Measurements from ENCODE around the gene PKP1.

Gene PKP1

GRCh38 chr1:201266276-201266675 lies 17.0 kb upstream of the PKP1 start:
- no peak for TF ChIP-seq CTCF (conservative IDR thresholded peaks at IDR 0.05; ENCODE audit: low read depth, low read length)
- no peak for DNase-seq (ENCODE audit: low read depth)
- H3K4me3 ChIP-seq (ENCODE audit: low read length), result no peak overlapping the region

- no peak for DNase-seq (ENCODE audit: low read depth)
- no peak overlapping the region for H3K4me3 ChIP-seq (ENCODE audit: low read length)
Observed at GRCh38 chr1:201266774-201267173, 16.5 kb upstream of the PKP1 start.

GRCh38 chr1:201267481-201268229 lies 15.7 kb upstream of the PKP1 start:
- no peak for TF ChIP-seq CTCF (conservative IDR thresholded peaks at IDR 0.05; ENCODE audit: low read depth, low read length)
- DNase-seq (ENCODE audit: low read depth), result no peak
- no peak overlapping the region for H3K4me3 ChIP-seq (ENCODE audit: low read length)

More at GRCh38 chr1:201266774-201267173, 16.5 kb upstream of the PKP1 start:
- TF ChIP-seq CTCF (conservative IDR thresholded peaks at IDR 0.05; ENCODE audit: low read depth, low read length), result no peak

- no peak overlapping the region for H3K4me3 ChIP-seq (ENCODE audit: low read length)
- DNase-seq (ENCODE audit: low read depth), result no peak
- no peak for TF ChIP-seq CTCF (conservative IDR thresholded peaks at IDR 0.05; ENCODE audit: low read depth, low read length)
Observed at GRCh38 chr1:201268604-201269151, 14.6 kb upstream of the PKP1 start.

- no peak for TF ChIP-seq CTCF (conservative IDR thresholded peaks at IDR 0.05; ENCODE audit: low read depth, low read length)
- DNase-seq (ENCODE audit: low read depth), result no peak
- no peak overlapping the region for H3K4me3 ChIP-seq (ENCODE audit: low read length)
Observed at GRCh38 chr1:201269281-201269680, 14.0 kb upstream of the PKP1 start.

- no peak overlapping the region for H3K4me3 ChIP-seq (ENCODE audit: low read length)
- DNase-seq (ENCODE audit: low read depth), result no peak
- no peak for TF ChIP-seq CTCF (conservative IDR thresholded peaks at IDR 0.05; ENCODE audit: low read depth, low read length)
Observed at GRCh38 chr1:201269900-201270410, 13.4 kb upstream of the PKP1 start.

All from retinal pigment epithelial cell (primary cell).